Neural cell (in vitro differentiated cells): ENCODE data around the gene EYS.

Source experiments
- EZH2 ChIP-seq: fragments of 200-600, 300-800 bp; shearing (Covaris generic), sonication (generic); IDR thresholded peaks from 2 replicates; pipeline ENCODE4 v1.6.1; 2014; ENCODE audit warnings: antibody characterized with exemption, low read length, borderline replicate concordance, mild to moderate bottlenecking; ENCODE audit not compliant: insufficient read depth, poor library complexity, severe bottlenecking
- POLR2AphosphoS5 ChIP-seq: IDR thresholded peaks from 2 replicates; pipeline ENCODE4 v1.6.1; 2012
- TF ChIP-seq, protein P1 (sequence below): fragments of 450-650 bp; IDR thresholded peaks from 2 replicates; pipeline ENCODE4 v1.5.1; 2014; ENCODE audit warnings: antibody characterized with exemption, mild to moderate bottlenecking, moderate library complexity; ENCODE audit not compliant: poor library complexity, severe bottlenecking

DNA sequence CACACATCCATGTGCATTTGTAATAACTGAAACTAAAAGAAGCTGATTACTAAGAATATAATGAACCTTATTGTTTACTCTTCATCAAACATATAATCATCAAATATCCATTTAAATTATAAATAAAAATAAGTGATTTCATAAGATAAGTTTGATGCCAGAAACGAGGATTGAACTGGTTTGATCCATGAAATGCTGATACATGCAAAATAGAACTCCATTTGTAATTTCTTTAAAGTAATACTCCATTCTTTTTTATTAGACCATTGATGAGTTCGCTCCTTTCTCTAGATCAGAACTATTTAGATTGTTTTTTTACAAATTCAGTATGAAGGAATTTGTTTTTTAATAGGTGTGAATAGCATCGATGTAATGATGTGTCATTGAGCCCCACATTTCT is 57.6 kb downstream of the EYS start:
- no peak for TF ChIP-seq EZH2
- TF ChIP-seq, protein P1, sequence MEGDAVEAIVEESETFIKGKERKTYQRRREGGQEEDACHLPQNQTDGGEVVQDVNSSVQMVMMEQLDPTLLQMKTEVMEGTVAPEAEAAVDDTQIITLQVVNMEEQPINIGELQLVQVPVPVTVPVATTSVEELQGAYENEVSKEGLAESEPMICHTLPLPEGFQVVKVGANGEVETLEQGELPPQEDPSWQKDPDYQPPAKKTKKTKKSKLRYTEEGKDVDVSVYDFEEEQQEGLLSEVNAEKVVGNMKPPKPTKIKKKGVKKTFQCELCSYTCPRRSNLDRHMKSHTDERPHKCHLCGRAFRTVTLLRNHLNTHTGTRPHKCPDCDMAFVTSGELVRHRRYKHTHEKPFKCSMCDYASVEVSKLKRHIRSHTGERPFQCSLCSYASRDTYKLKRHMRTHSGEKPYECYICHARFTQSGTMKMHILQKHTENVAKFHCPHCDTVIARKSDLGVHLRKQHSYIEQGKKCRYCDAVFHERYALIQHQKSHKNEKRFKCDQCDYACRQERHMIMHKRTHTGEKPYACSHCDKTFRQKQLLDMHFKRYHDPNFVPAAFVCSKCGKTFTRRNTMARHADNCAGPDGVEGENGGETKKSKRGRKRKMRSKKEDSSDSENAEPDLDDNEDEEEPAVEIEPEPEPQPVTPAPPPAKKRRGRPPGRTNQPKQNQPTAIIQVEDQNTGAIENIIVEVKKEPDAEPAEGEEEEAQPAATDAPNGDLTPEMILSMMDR: no peak
- no peak for TF ChIP-seq POLR2AphosphoS5
